ENCODE data around the gene VSTM2L. TPM values are rescaled to one million over a fixed set of nuclear protein-coding genes. Genes with fewer than 3 reads are reported as not detected.

VSTM2L gene
- total and polyA plus RNA-seq, 2 donors (not counting 1 experiment from before 2014, with no cell fraction given) = 0.66 to 1.7 TPM

DNA sequence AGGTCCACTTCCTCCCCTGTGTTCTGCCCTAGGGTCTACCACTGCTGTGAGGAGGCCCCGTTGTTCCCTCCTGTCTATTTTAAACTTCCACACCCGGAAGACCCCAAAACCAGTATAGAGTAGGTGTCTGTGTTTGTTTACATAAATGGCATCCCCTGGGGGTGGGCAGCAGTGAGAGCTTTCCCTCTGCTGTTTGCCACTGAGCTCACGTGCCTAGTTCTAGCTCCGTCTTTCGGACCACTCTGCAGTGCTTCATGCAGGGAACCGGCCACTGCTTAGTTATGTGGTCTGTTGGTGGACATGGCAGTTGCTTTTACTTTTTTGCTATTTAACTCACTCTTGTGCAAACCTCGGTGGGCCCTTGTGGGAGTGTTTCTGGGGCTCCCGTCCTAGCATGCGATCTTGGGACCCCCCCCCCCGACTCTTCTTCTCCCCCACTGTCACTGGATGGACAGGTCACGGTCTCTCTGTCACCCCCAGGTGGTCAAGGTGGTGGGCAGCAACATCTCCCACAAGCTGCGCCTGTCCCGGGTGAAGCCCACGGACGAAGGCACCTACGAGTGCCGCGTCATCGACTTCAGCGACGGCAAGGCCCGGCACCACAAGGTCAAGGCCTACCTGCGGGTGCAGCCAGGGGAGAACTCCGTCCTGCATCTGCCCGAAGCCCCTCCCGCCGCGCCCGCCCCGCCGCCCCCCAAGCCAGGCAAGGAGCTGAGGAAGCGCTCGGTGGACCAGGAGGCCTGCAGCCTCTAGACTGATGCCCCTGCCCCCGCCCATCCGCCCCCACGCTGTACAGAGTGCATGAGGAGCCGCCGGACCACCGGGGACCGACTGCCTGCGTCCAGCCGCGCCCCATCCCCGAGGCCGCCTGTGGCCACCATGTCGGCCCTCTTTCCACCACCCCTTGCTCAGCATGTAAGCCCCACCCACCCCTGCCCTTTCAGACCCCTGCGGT lies 40.9 kb downstream of the VSTM2L start:
- no peak for DNase-seq (ENCODE audit: low read depth in 2 of 2)
- Histone ChIP-seq H2AFZ (ENCODE audit: low read length) (no peak overlapping the region), H4K20me1 (ENCODE audit: control insufficient read depth, extremely low read depth, insufficient read depth, low read length) (no peaks in the 10 kb centered on the region), H3K27me3 (ENCODE audit: control insufficient read depth, insufficient read depth, low read length) (peaks cover 5% of the 10 kb centered on the region), H3K4me2 (ENCODE audit: extremely low read depth, insufficient read depth, low read length) (no peak overlapping the region), H3K4me1 (ENCODE audit: control insufficient read depth, extremely low read depth, insufficient read depth, low read length) (no peaks in the 10 kb centered on the region), H3K27ac (ENCODE audit: insufficient read depth, low read length) (no peak overlapping the region), H3K9me3 (ENCODE audit: control insufficient read depth, insufficient read depth, low read depth, low read length) (no peaks in the 10 kb centered on the region), H3K79me2 (ENCODE audit: control insufficient read depth, insufficient read depth, low read length) (no peaks in the 10 kb centered on the region), H3K4me3 (replicated peaks in 1 of 4; ENCODE audit: control extremely low read depth in 1 of 4, insufficient read depth in 1 of 4, low read depth in 3 of 4, low read length in 4 of 4) (no peak overlapping the region), H3K36me3 (ENCODE audit: control insufficient read depth, insufficient read depth, low read length) (no peaks in the 10 kb centered on the region), H3K9ac (ENCODE audit: insufficient read depth, low read length) (no peak overlapping the region)
- no peak for TF ChIP-seq EZH2 (IDR thresholded peaks at IDR 0.05; ENCODE audit: low read length, missing control alignments)
- no peak for TF ChIP-seq CTCF (conservative IDR thresholded peaks at IDR 0.05 in 1 of 2, IDR thresholded peaks at IDR 0.05 in 1 of 2; ENCODE audit: low read depth in 1 of 2, low read length in 2 of 2)

GRCh38 chr20:37944456-37944981 lies 41.6 kb downstream of the VSTM2L start:
- Histone ChIP-seq H3K79me2 (ENCODE audit: control insufficient read depth, insufficient read depth, low read length) (no peaks in the 10 kb centered on the region), H3K9ac (ENCODE audit: insufficient read depth, low read length) (no peak overlapping the region), H4K20me1 (ENCODE audit: control insufficient read depth, extremely low read depth, insufficient read depth, low read length) (no peaks in the 10 kb centered on the region), H3K9me3 (ENCODE audit: control insufficient read depth, insufficient read depth, low read depth, low read length) (no peaks in the 10 kb centered on the region), H3K27me3 (ENCODE audit: control insufficient read depth, insufficient read depth, low read length) (peaks cover 5% of the 10 kb centered on the region), H2AFZ (ENCODE audit: low read length) (no peak overlapping the region), H3K36me3 (ENCODE audit: control insufficient read depth, insufficient read depth, low read length) (no peaks in the 10 kb centered on the region), H3K27ac (ENCODE audit: insufficient read depth, low read length) (no peak overlapping the region), H3K4me3 (replicated peaks in 1 of 4; ENCODE audit: control extremely low read depth in 1 of 4, insufficient read depth in 1 of 4, low read depth in 3 of 4, low read length in 4 of 4) (no peak overlapping the region), H3K4me2 (ENCODE audit: extremely low read depth, insufficient read depth, low read length) (no peak overlapping the region), H3K4me1 (ENCODE audit: control insufficient read depth, extremely low read depth, insufficient read depth, low read length) (no peaks in the 10 kb centered on the region)
- DNase-seq (ENCODE audit: low read depth in 2 of 2) = no peak
- TF ChIP-seq CTCF (conservative IDR thresholded peaks at IDR 0.05 in 1 of 2, IDR thresholded peaks at IDR 0.05 in 1 of 2; ENCODE audit: low read depth in 1 of 2, low read length in 2 of 2) (no peak), EZH2 (IDR thresholded peaks at IDR 0.05; ENCODE audit: low read length, missing control alignments) (no peak)

DNA sequence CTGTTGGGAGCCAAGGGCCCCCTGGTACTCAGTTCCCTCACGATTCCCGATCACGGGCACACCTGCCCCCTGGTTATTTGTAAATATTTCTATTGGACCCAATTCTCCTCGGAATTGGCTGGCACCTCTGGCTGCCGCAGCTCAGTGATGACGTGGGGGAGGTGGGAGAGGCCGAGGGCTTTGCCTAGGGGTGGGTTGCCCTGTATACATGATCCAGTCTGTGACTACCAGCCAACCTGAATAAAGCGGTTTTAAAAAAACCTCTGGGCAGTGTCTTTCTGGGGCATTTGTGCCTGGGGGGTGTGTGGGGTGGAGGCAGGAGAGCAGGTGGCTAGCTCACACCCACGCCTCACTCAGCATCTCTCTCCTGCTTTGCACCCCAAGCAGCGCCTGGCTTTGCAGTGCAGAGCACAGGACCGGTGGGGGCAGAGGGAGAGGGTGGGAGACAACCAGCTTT lies 42.2 kb downstream of the VSTM2L start:
- no peak overlapping the region for H3K4me3 ChIP-seq (replicated peaks in 1 of 4; ENCODE audit: control extremely low read depth in 1 of 4, insufficient read depth in 1 of 4, low read depth in 3 of 4, low read length in 4 of 4)
- H3K36me3 ChIP-seq (ENCODE audit: control insufficient read depth, insufficient read depth, low read length) = no peaks in the 10 kb centered on the region
- H3K4me2 ChIP-seq (ENCODE audit: extremely low read depth, insufficient read depth, low read length) = no peak overlapping the region
- no peaks in the 10 kb centered on the region for H3K9me3 ChIP-seq (ENCODE audit: control insufficient read depth, insufficient read depth, low read depth, low read length)
- no peak overlapping the region for H3K27ac ChIP-seq (ENCODE audit: insufficient read depth, low read length)
- H4K20me1 ChIP-seq (ENCODE audit: control insufficient read depth, extremely low read depth, insufficient read depth, low read length) = no peaks in the 10 kb centered on the region
- H3K27me3 ChIP-seq (ENCODE audit: control insufficient read depth, insufficient read depth, low read length) = peaks cover 5% of the 10 kb centered on the region
- no peak overlapping the region for H2AFZ ChIP-seq (ENCODE audit: low read length)
- no peaks in the 10 kb centered on the region for H3K79me2 ChIP-seq (ENCODE audit: control insufficient read depth, insufficient read depth, low read length)
- DNase-seq (ENCODE audit: low read depth in 2 of 2) = no peak
- H3K9ac ChIP-seq (ENCODE audit: insufficient read depth, low read length) = no peak overlapping the region
- H3K4me1 ChIP-seq (ENCODE audit: control insufficient read depth, extremely low read depth, insufficient read depth, low read length) = no peaks in the 10 kb centered on the region
- TF ChIP-seq EZH2 (IDR thresholded peaks at IDR 0.05; ENCODE audit: low read length, missing control alignments) (no peak), CTCF (conservative IDR thresholded peaks at IDR 0.05 in 1 of 2, IDR thresholded peaks at IDR 0.05 in 1 of 2; ENCODE audit: low read depth in 1 of 2, low read length in 2 of 2) (no peak)

Measured in fibroblast of lung (primary cell).